CD4-positive, alpha-beta T cell treated with Interleukin-1 beta for 1 hour (primary cell): ENCODE results near the gene C6orf120.
A peak's percentile ranks its signal among the peaks of the same experiment; 100 is the strongest.
"Not testable (repeated sequence)": the region's sequence is repeated elsewhere in the genome, so short reads cannot be mapped to it uniquely, and the experiment has no call there.

ENCODE experiments used
- DNase-seq, 2 donors: peaks; one replicate each; pipeline ENCODE4 v3.0.0-alpha.2; 2020 to 2022

The C6orf120 gene

DNA sequence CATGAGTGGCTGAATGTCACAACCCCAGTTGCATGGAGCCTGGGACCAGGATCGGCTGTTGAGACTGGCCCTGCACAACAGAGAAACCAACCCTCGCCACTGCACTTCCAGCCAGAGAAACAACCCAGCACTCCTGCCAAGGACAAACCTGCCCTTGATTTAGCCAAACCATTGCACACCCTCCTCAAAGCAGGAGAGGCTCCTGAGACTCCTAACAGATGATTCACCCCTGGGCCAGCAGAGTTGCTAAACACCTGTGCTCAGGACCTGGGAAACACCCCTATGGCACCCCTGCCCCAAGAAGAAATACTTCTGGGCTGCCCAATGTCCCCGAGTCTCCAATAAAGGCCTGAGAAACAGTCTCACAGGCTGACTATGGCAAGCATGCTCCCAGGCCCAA, 17.9 kb upstream of the C6orf120 start:
- DNase-seq = no peak

GRCh38 chr6:169685860-169686259, 16.1 kb upstream of the C6orf120 start:
- DNase-seq = no peak

DNA sequence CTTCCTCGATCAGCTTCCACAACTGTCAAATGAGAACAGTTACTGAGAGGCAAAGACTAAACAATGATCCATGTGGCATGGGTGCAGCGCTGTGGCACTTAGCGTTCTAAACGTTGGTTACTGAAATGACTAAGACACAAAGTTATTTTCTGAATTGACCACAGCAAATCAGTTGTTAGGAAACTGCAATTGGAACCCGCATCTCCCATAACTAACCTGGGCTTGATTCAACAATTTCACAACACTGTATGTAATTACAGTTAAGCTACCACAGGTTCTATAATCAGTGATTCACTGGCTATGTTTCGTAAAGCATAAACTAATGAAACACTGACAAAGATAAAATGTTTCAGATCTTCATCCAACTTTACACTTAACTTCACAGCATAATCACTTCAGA, 12.6 kb upstream of the C6orf120 start:
- DNase-seq = no peak

GRCh38 chr6:169691260-169691659, 10.7 kb upstream of the C6orf120 start:
- DNase-seq = no peak

DNA sequence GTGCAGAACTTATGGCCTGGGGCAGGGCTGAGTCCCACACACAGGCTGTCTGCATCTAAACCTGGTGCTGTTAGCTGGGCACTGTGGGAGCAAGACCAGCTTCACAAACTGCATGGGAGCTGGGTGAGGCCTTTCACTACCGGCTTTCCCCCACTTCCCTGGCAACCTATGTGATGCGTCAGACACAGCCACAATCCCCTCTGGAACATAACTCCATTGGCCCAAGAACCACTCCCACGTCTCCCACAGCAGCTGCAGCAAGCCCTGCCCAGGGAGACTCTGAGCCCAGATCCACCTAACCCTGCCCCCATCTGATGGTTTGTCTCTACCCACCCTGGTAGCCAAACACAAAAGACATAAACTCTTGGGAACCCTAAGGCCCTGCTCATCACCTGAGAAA, 9.4 kb upstream of the C6orf120 start:
- DNase-seq = no peak

- no peak for DNase-seq
These were observed 6.8 kb upstream of the C6orf120 start for GRCh38 chr6:169695131-169695530.

GRCh38 chr6:169697115-169697514, 4.8 kb upstream of the C6orf120 start:
- not testable (repeated sequence) for DNase-seq

DNA sequence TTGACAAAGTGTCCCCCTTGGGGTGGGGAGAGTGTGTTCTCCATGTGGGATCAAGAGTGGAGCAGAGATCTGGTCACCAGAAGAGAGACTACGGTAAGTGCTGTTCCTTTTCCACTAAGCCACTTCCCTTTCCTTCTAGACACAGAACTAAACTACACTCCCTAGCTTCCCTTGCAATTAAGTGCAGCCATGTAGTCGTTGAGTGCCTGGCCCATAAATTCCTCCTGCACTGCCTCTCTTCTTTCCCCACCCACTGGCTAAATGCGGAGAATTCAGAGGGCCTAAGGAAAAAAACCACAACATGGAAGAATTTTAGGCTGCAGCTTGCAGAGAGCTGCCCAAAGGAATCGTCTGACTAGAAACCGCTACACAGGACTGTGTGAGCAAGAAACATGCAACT, 1.6 kb upstream of the C6orf120 start:
- DNase-seq = no peak

DNA sequence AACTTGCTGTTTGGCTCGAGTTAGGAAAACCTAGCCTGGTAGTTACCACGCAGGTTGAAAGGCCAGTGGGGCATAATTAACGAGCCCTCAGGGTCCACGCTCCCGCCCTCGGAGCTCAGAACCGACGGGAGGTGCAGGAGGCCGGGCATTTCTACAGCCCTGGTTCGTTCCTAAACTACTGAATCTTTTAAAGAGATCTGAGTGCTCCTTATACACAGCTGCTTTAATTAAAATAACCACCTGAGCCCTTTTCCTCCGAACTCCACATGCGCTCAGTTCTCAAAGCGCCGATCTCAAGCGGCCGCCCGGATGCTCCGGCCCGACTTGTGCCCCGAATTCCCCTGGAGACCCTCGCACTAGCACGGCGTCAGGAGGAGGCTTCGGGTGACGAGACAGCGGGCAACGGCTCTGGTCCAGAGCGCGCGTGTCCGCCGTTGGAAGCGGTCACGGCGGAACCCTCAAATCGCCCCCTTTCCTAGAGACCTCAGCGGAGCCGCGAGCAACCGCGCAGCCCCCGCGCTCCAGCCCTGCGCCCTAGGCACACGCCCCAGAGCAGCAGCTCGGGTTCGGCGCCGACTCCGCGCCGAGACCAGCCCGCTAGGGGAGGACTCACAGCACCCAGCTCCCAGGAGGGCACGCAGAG, 494 bp upstream of the C6orf120 start:
- no peak for DNase-seq

GRCh38 chr6:169702840-169703246, 917 bp downstream of the C6orf120 start:
- no peak for DNase-seq

GRCh38 chr6:169707772-169708171, 5.8 kb downstream of the C6orf120 start:
- no peak for DNase-seq

- no peak for DNase-seq
These were observed 7.4 kb downstream of the C6orf120 start for GRCh38 chr6:169709293-169709692.

DNA sequence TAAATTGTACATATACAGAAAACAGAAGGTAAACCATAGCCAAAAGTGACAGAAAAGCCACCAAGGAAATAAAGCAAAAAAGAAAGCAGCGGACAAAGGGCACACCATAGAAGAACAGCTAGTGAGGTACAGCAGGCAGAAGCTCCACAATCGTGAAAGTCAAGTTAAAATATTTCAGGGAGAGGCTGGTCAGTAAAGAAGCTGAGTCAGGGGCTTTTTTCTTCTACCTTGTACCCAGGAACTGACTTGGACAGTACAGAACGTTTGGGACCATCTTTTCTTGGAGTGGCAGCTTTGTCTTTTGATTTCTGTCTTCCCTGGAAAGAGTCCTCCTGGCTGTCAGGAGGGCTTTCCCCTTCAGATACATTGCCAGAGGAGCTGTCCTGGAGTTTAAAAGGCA, 8.1 kb downstream of the C6orf120 start:
- DNase-seq = no peak

DNA sequence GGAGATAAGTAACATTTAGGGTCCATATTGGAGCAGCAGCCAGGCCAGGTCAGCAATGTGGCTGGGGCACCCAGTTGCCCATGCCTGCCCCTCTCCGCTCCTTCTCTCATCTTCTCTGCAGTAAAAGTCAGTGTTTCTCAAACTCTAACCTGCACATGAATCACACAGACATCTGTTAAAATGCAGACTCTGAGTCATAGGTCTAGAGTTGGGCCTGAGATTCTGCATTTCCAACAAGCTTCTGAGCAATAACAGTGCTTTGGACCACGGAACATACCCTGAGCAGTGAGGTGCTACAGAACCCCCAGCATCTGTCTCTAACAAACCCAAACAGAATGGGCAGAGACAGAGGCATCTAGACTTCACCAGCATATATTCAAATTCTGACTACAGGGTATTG, 12.3 kb downstream of the C6orf120 start:
- no peak for DNase-seq

GRCh38 chr6:169714595-169714994, 12.7 kb downstream of the C6orf120 start:
- DNase-seq = no peak

- no peak for DNase-seq
These were observed 17.2 kb downstream of the C6orf120 start for GRCh38 chr6:169719117-169719516.

DNA sequence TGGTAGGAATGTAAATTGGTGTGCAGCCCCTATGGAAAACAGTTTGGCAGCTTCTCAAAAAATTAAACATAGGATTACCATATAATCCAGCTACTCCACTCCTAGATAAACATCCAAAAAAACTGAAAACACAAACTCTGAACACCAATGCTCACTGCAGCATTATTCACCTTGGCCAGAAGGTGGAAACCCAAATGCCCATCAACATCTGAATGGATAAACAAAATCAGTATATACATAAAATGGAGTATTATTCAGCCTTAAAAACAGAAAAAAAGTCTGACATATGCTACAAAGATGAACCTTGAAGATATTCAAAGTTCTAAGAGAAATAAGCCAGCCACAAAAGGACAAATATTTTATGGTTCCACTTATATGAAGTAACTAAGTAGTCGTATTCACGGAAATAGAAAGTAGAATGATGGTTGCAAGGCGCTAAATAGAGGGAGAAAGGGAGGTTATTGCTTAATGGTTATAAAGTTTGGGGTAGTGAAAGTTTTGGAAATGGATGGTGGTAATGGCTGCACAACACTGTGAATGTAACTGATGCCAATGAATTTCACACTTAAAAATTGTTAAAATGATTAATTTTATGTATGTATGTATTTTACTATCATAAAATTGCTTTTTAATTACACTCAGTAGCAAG, 18.4 kb downstream of the C6orf120 start:
- no peak for DNase-seq

- DNase-seq = peak; percentile 35 to 47
These were observed 20.7 kb downstream of the C6orf120 start for GRCh38 chr6:169722362-169723199.

GRCh38 chr6:169723200-169723909, 21.4 kb downstream of the C6orf120 start:
- DNase-seq = peak; percentile 65 to 66

DNA sequence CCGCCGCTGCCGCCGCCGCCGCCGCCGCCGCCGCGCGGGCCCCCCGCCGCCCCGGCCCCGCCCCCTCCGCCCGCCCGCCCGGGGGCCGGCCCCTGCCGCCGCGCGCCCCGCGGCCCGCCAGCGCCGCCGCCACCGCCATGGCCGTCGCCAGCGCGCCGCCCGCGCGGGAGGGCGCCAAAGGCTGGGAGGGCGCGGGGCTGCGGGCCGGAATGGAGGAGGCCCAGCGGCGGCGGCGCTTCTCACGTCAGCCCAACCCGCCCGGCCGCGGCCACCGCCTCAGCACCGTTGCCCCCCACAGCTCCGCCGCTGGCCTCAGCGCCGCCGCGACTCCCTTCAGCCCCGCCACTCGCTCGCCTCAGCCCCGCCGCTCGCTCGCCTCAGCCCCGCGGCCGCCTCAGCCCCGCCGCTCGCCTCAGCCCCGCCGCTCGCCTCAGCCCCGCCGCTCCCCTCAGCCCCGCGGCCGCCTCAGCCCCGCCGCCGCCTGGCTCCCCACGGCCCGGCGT, 22.1 kb downstream of the C6orf120 start:
- peak; percentile 31 to 55 for DNase-seq

GRCh38 chr6:169724494-169725124, 22.7 kb downstream of the C6orf120 start, which contains the start of gene PHF10:
Gene PHF10 (minus strand): TSS chr6:169724500. CDS start chr6:169723931, 569 bp downstream.
- peak; percentile 73 to 77 for DNase-seq
